GM19193 (cell line): Measurements from ENCODE around the gene RASA3.

Source experiments
- POLR2A ChIP-seq: IDR thresholded peaks from 4 replicates; pipeline ENCODE4 v1.6.1; 2011; ENCODE audit not compliant: insufficient read depth, insufficient read length; ENCODE audit errors: extremely low read depth

RASA3 gene

GRCh38 chr13:114110091-114110829, 22.2 kb downstream of the RASA3 start:
- TF ChIP-seq POLR2A, result no peak

- no peak for TF ChIP-seq POLR2A
Observed at GRCh38 chr13:114109641-114110041, 22.8 kb downstream of the RASA3 start.

DNA sequence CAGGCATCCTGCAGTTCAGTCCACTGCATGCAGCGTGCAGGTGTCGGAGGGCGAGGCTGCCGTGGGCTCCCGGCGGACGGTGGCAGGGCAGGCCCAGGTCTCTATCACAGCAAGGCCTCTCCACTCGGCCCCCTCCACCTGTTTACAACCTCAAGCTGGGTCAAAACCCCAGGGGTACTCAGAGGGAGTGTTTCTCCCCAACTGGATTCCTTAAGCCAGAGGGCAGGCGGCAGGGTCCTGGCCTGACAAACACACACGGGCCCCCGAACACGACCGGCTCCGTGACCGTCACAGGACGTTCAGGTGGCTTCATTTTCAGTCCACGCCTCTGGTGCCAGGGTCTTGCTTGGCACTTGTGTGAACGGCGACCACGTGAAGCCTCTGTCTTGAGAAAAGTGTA, 23.5 kb downstream of the RASA3 start:
- TF ChIP-seq POLR2A, result no peak

DNA sequence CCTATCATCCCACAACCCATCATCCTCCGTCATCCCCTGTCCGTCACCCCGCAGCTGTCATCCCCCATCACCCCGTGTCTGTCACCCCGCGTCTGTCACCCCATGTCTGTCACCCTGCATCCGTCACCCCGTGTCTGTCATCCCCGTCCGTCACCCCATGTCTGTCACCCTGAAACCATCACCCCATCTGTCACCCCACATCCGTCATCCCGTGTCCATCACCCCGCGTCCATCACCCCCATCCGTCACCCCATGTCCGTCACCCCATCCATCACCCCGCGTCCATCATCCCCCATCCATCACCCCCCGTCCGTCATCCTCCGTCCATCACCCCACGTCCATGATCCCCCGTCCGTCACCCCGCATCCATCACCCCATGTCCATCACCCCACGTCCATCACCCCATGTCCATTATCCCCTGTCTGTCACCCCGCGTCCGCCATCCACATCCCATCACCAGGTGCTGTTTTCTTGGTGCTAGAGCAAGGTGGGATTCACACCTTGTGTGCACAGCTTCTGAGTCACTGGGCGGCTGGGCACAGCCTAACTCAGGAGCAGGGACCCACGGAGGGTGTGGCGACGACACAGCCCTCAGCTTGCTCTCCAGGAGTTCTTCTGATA, 24.2 kb downstream of the RASA3 start:
- TF ChIP-seq POLR2A, result no peak

- TF ChIP-seq POLR2A, result no peak
Observed at GRCh38 chr13:114107686-114108081, 24.7 kb downstream of the RASA3 start.

GRCh38 chr13:114106991-114107685, 25.3 kb downstream of the RASA3 start:
- TF ChIP-seq POLR2A, result no peak

GRCh38 chr13:114106526-114106925, 25.9 kb downstream of the RASA3 start:
- TF ChIP-seq POLR2A, result no peak

GRCh38 chr13:114105521-114106225, 26.8 kb downstream of the RASA3 start:
- TF ChIP-seq POLR2A, result no peak

GRCh38 chr13:114104655-114105520, 27.5 kb downstream of the RASA3 start:
- no peak for TF ChIP-seq POLR2A

GRCh38 chr13:114103801-114104654, 28.4 kb downstream of the RASA3 start:
- no peak for TF ChIP-seq POLR2A

- no peak for TF ChIP-seq POLR2A
Observed at GRCh38 chr13:114102521-114103288, 29.7 kb downstream of the RASA3 start.

DNA sequence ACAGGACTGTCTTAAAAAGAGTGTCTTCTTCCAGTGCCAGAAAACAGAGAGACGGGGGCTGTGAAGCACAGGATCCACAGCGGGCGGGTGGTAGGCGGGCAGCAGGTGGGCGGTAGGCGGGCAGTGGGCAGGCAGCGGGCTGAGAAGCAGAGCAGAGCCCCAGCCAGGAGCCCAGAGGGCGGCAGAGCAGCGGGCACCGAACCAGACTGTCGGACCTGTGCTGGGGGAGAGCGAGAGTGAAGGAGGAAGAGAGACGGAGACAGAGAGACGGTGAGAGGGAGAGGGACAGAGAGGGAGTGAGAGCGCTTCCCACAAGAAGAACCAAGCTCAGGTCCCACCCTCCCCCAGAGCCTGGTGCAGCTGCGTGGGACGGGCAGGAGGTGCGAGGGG, 30.3 kb downstream of the RASA3 start:
- TF ChIP-seq POLR2A, result no peak
